LNCaP clone FGC (cell line): ENCODE data around the gene NACA2.

Experiments
- DNase-seq: peaks from one replicate; pipeline ENCODE4 v3.0.0-alpha.2; 2011; ENCODE audit warnings: low read depth
- H3K4me3 ChIP-seq: 2 replicates; pipeline ENCODE4 v1.5.1; 2011; ENCODE audit warnings: mild to moderate bottlenecking, low read depth, low read length, control low read depth
- TF ChIP-seq, protein P1 (sequence below): IDR thresholded peaks from 2 replicates; pipeline ENCODE4 v1.5.1; 2012; ENCODE audit warnings: mild to moderate bottlenecking; ENCODE audit not compliant: control insufficient read depth, insufficient read depth; ENCODE audit errors: extremely low read depth

The NACA2 gene

DNA sequence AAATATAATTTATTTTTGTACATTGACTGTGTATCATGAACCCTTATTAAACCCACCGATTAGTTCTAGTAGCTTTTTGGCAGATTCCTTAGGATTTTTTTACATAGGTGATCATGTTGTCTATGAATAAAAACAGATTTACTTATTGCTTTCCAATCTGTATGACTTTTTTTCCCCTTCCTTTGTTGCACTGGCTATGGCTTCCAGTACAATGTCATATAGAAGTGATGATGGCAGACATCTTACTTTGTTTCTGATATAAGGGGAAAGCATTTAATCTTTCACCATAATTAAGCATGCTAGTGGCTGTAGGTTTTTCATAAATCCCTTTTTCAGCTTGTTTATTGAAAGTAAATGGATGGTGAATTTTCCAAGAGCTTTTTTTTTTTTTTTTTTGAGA is 28.9 kb upstream of the NACA2 start:
- TF ChIP-seq, protein P1, sequence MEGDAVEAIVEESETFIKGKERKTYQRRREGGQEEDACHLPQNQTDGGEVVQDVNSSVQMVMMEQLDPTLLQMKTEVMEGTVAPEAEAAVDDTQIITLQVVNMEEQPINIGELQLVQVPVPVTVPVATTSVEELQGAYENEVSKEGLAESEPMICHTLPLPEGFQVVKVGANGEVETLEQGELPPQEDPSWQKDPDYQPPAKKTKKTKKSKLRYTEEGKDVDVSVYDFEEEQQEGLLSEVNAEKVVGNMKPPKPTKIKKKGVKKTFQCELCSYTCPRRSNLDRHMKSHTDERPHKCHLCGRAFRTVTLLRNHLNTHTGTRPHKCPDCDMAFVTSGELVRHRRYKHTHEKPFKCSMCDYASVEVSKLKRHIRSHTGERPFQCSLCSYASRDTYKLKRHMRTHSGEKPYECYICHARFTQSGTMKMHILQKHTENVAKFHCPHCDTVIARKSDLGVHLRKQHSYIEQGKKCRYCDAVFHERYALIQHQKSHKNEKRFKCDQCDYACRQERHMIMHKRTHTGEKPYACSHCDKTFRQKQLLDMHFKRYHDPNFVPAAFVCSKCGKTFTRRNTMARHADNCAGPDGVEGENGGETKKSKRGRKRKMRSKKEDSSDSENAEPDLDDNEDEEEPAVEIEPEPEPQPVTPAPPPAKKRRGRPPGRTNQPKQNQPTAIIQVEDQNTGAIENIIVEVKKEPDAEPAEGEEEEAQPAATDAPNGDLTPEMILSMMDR = no peak
- no peak overlapping the region for H3K4me3 ChIP-seq
- no peak for DNase-seq

GRCh38 chr17:61619493-61619892 is 28.5 kb upstream of the NACA2 start:
- TF ChIP-seq, protein P1 = no peak
- H3K4me3 ChIP-seq = no peak overlapping the region
- DNase-seq = no peak

GRCh38 chr17:61618950-61619349 is 27.9 kb upstream of the NACA2 start:
- DNase-seq = no peak
- TF ChIP-seq, protein P1 = no peak

DNA sequence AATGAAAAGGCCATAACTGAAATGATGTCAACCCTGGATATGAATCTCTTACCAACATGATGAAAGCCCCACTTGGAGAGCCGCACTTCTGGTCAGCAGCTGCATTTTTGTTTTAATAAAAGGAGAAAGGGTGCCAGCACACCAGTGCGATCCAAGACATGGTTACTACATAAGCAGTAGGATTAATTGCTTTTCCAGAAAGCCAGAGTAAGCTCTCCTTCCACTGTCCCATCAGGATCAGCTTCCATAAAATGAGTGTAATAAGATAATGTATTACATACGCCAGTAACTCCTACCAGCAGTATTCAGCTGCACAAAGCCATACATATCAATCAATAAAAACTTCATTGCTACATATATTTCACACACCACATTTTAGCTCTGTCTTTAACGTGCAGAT is 26.3 kb upstream of the NACA2 start:
- TF ChIP-seq, protein P1 = no peak
- no peak overlapping the region for H3K4me3 ChIP-seq

More at GRCh38 chr17:61618950-61619349, 27.9 kb upstream of the NACA2 start:
- no peak overlapping the region for H3K4me3 ChIP-seq

DNA sequence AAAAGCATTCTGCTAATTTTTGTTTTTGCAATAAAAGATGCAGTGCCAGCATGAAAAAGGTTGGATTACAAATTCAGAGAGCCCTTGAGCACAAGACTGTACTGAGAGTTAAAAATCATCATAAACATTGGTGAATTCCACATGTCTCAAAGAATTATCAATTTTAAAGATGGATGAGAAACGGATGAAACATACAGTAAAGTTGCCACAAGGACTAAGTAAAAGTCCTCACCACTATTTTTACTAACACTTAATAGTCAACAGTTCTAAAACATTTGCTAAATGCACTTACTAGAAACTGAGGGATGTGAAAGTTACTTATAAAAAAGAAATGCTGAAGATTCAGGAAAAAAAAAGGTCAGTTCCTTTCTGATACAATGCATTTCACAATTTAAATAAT is 25.8 kb upstream of the NACA2 start:
- TF ChIP-seq, protein P1 = no peak
- DNase-seq = no peak
- no peak overlapping the region for H3K4me3 ChIP-seq

More for the DNA sequence above, 26.3 kb upstream of the NACA2 start:
- DNase-seq = no peak

GRCh38 chr17:61614219-61614618 is 23.2 kb upstream of the NACA2 start:
- no peak for DNase-seq
- TF ChIP-seq, protein P1 = no peak
- no peak overlapping the region for H3K4me3 ChIP-seq

DNA sequence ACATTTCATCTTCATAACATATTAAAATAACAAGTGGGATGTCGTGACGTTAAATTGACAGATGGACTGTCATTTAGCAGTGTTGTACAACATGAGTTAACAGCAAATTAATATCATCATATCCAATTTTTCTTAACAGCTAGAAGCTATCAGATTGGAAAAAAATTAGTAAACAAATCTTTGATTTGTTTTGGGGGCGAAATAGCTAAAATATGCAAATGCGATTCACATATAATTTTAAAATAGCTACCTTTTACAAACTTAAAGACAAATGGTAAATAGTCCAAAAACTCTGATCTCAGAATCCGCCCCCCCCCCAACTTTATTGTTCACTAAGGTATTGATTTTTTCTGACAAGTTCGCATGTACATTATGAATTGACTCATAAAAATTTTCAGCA is 20.3 kb upstream of the NACA2 start:
- no peak overlapping the region for H3K4me3 ChIP-seq
- no peak for DNase-seq
- TF ChIP-seq, protein P1 = no peak
